ENCODE data around the gene SSBP3.
"Not testable (repeated sequence)": the region's sequence is repeated elsewhere in the genome, so short reads cannot be mapped to it uniquely, and the experiment has no call there.

The SSBP3 gene

GRCh38 chr1:54421101-54421504, 14.9 kb upstream of the SSBP3 start:
- no peak overlapping the region for H3K4me3 ChIP-seq (ENCODE audit: control insufficient read depth, low read depth, low read length)
- TF ChIP-seq CTCF (IDR thresholded peaks at IDR 0.05; ENCODE audit: control insufficient read depth, insufficient read depth, low read depth, low read length, missing control alignments): no peak
- DNase-seq (ENCODE audit: low read depth): no peak

- not testable (repeated sequence) for DNase-seq (ENCODE audit: low read depth); H3K4me3 ChIP-seq (ENCODE audit: control insufficient read depth, low read depth, low read length)
Measured at GRCh38 chr1:54418598-54418997, 12.4 kb upstream of the SSBP3 start.

- DNase-seq (ENCODE audit: low read depth): no peak
- no peak overlapping the region for H3K4me3 ChIP-seq (ENCODE audit: control insufficient read depth, low read depth, low read length)
- TF ChIP-seq CTCF (IDR thresholded peaks at IDR 0.05; ENCODE audit: control insufficient read depth, insufficient read depth, low read depth, low read length, missing control alignments): no peak
Measured at GRCh38 chr1:54417123-54417522, 10.9 kb upstream of the SSBP3 start.

- no peak for TF ChIP-seq CTCF (IDR thresholded peaks at IDR 0.05; ENCODE audit: control insufficient read depth, insufficient read depth, low read depth, low read length, missing control alignments)
- no peak overlapping the region for H3K4me3 ChIP-seq (ENCODE audit: control insufficient read depth, low read depth, low read length)
- no peak for DNase-seq (ENCODE audit: low read depth)
Measured at GRCh38 chr1:54416435-54416834, 10.2 kb upstream of the SSBP3 start.

- no peak for DNase-seq (ENCODE audit: low read depth)
- no peak for TF ChIP-seq CTCF (IDR thresholded peaks at IDR 0.05; ENCODE audit: control insufficient read depth, insufficient read depth, low read depth, low read length, missing control alignments)
- H3K4me3 ChIP-seq (ENCODE audit: control insufficient read depth, low read depth, low read length): no peak overlapping the region
Measured at GRCh38 chr1:54415991-54416390, 9.8 kb upstream of the SSBP3 start.

GRCh38 chr1:54415533-54415932, 9.3 kb upstream of the SSBP3 start:
- DNase-seq (ENCODE audit: low read depth): no peak
- no peak for TF ChIP-seq CTCF (IDR thresholded peaks at IDR 0.05; ENCODE audit: control insufficient read depth, insufficient read depth, low read depth, low read length, missing control alignments)
- H3K4me3 ChIP-seq (ENCODE audit: control insufficient read depth, low read depth, low read length): no peak overlapping the region

- H3K4me3 ChIP-seq (ENCODE audit: control insufficient read depth, low read depth, low read length): no peak overlapping the region
- DNase-seq (ENCODE audit: low read depth): no peak
- TF ChIP-seq CTCF (IDR thresholded peaks at IDR 0.05; ENCODE audit: control insufficient read depth, insufficient read depth, low read depth, low read length, missing control alignments): no peak
Measured at GRCh38 chr1:54413732-54414131, 7.5 kb upstream of the SSBP3 start.
